Ovary (tissue), 10 donors: ENCODE results near the gene VSIG4. TPM values are rescaled to one million over a fixed set of nuclear protein-coding genes. Genes with fewer than 3 reads are reported as not detected.

Experiments used
- DNase-seq, 5 donors: peaks; one replicate each; pipeline ENCODE4 v3.0.0-alpha.2; 2019 to 2020
- H3K27ac ChIP-seq, 2 donors: fragments of 200-600 bp; one replicate each; pipeline versions ENCODE4 v1.5.1 to v1.8.0; 2019 to 2022
- H3K27me3 ChIP-seq: fragments of 200-600 bp; one replicate; pipeline ENCODE4 v1.8.0; 2022
- H3K36me3 ChIP-seq: fragments of 200-600 bp; sonication (generic); one replicate; pipeline ENCODE4 v1.5.1; 2019
- H3K4me1 ChIP-seq: one replicate; pipeline ENCODE4 v1.8.1; 2013; ENCODE audit warnings: mild to moderate bottlenecking, moderate library complexity; ENCODE audit not compliant: insufficient read depth
- H3K4me3 ChIP-seq: fragments of 200-600 bp; sonication (generic); one replicate; pipeline ENCODE4 v1.5.1; 2017
- H3K9me3 ChIP-seq, 2 donors: fragments of 200-600 bp in 1 of 2; sonication (generic) in 1 of 2; one replicate each; pipeline versions ENCODE4 v1.5.1 to v1.8.1; 2013 to 2019; ENCODE audit warnings: mild to moderate bottlenecking in 1 of 2, moderate library complexity in 1 of 2
- EP300 ChIP-seq: sonication (generic); formaldehyde crosslinking; IDR thresholded peaks from one replicate; pipeline ENCODE4 v1.6.1; 2017; ENCODE audit warnings: antibody characterized with exemption
- POLR2A ChIP-seq: fragments of 450-650 bp; IDR thresholded peaks from one replicate; pipeline ENCODE4 v1.6.1; 2017; ENCODE audit warnings: antibody characterized with exemption, mild to moderate bottlenecking, moderate library complexity
- whole genome bisulfite sequencing, 3 donors: extraction: QIAGEN DNeasy Blood & Tissue Kit in 1 of 3; methylation state at CpG; one replicate each; pipeline versions ENCODE4 v1.1.5 to v1.1.7; 2013 to 2017; 5-methylcytosine and 5-hydroxymethylcytosine counted together
- intact Hi-C, 4 donors: fragments of 100-400 bp; cut with DNase I; formaldehyde crosslinking; loops; one replicate each; pipeline versions ENCODE4 v1.11.0 to v1.15.1; 2022 to 2023
- long read RNA-seq, 3 donors: library from polyadenylated mRNA in 2 of 3; unstranded in 2 of 3; transcript quantifications; one replicate each; pipeline ENCODE4 v2.0.0 and lab custom pipeline, GENCODE V29; 2021 to 2026
- polyA plus RNA-seq, 2 donors: library from polyadenylated mRNA; stranded (reverse); fragments of 200-250 nt in 1 of 2; fragments of 350-450 nt in 1 of 2; fragmentation: Illumina TruSeq in 1 of 2; extraction: RNeasy Lipid Tissue Mini Kit (QIAGEN cat#74804) in 1 of 2; gene quantifications; one replicate each; pipeline ENCODE4 v1.2.3, GENCODE V29; 2013 to 2014
- total RNA-seq, 7 donors: library from RNA; depleted of rRNA in 2 of 7; stranded (reverse); fragments of >200 nt in 2 of 7; fragmentation: NEBNext Ultra II Directional in 3 of 7; extraction: Animal tissue kit (Norgen Biotek cat#: 25700) in 3 of 7; gene quantifications; one replicate each; pipeline versions ENCODE4 v1.1.0 to v1.2.4, GENCODE V29; 2016 to 2023
- TF ChIP-seq, protein P1 (sequence below), 3 donors: fragments of 450-650 bp in 2 of 3; fragments of 200-600 bp in 1 of 3; IDR thresholded peaks; one replicate each; pipeline versions ENCODE4 v1.5.1 to v1.8.0; 2016 to 2022; ENCODE audit warnings: antibody characterized with exemption in 3 of 3, mild to moderate bottlenecking in 1 of 3
- donor health status: DM: no; HTN: no; CAD: no; lungs with moderate emphysema.
- donor health status: DM: no; HTN: no; CAD: no.
- donor health status: Bipolar disorder and iron deficiency.
- donor health status: DM: yes; HTN: yes; CAD: no.
- donor health status: DM: no; HTN: no; CAD: no.
- donor health status: DM: yes; HTN: yes; CAD: no.

The VSIG4 gene, protein sequence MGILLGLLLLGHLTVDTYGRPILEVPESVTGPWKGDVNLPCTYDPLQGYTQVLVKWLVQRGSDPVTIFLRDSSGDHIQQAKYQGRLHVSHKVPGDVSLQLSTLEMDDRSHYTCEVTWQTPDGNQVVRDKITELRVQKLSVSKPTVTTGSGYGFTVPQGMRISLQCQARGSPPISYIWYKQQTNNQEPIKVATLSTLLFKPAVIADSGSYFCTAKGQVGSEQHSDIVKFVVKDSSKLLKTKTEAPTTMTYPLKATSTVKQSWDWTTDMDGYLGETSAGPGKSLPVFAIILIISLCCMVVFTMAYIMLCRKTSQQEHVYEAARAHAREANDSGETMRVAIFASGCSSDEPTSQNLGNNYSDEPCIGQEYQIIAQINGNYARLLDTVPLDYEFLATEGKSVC
- total RNA-seq (10 to 100 TPM in 6 of 7 donors, 1 to 10 TPM in 1; 4.4 to 50.5 (median 30.3) TPM), polyA plus RNA-seq (10 to 100 TPM; 19.4 to 92.5 TPM)
- long read RNA-seq, donor 1, transcript VSIG4-201 (8 exons, 1,834 nt): major isoform, 19 of 27 reads
- long read RNA-seq, donor 1, partial matches to known transcripts: 2 of 27 reads
- long read RNA-seq, donor 1, other reads (novel, unspliced or antisense): 5 of 27 reads
- long read RNA-seq, donor 2: 0 reads
- long read RNA-seq, donor 3, transcript VSIG4-201 (8 exons, 1,834 nt): major isoform, 13 of 20 reads
- long read RNA-seq, donor 3, partial matches to known transcripts: 1 of 20 reads
- long read RNA-seq, donor 3, other reads (novel, unspliced or antisense): 3 of 20 reads

DNA sequence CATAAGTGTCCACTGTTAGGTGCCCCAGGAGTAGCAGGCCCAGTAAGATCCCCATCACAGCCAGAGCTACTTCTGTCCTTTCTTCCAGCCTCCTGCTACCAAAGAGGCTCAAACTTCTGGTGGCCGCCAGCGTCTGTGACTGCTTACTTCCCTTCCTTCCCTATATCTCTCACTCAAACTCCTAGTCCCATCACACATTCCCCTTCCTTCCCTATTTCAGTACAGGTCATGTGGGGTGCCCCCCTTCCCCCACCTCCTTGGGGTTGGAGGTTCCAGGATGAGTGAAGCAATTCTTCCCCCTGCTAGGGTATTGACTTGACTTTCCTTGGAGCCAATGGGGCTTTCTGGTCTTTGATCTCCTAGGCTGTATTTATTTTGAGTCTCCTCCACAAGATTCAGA is at the start of gene VSIG4:
TSS of gene VSIG4 (minus strand) at position 137 of the 400 bp plus-strand sequence. CDS start at position 55, 82 bp downstream.
- WGBS, 3 donors: 80 to 90% (median 87%) methylated on average over 2 of the region's 2 CpGs
- no peaks in the 10 kb centered on the region for H3K9me3 ChIP-seq
- intact Hi-C loops: no loop called here
- no peak within 1 kb of the TSS for H3K27ac ChIP-seq
- no peaks in the 10 kb centered on the region for H3K36me3 ChIP-seq
- no peaks in the 10 kb centered on the region for H3K27me3 ChIP-seq
- no peak within 1 kb of the TSS for H3K4me3 ChIP-seq
- H3K4me1 ChIP-seq: no peaks in the 10 kb centered on the region
- DNase-seq: no peak
- no peak for TF ChIP-seq EP300
- no peak for TF ChIP-seq POLR2A
- TF ChIP-seq, protein P1, sequence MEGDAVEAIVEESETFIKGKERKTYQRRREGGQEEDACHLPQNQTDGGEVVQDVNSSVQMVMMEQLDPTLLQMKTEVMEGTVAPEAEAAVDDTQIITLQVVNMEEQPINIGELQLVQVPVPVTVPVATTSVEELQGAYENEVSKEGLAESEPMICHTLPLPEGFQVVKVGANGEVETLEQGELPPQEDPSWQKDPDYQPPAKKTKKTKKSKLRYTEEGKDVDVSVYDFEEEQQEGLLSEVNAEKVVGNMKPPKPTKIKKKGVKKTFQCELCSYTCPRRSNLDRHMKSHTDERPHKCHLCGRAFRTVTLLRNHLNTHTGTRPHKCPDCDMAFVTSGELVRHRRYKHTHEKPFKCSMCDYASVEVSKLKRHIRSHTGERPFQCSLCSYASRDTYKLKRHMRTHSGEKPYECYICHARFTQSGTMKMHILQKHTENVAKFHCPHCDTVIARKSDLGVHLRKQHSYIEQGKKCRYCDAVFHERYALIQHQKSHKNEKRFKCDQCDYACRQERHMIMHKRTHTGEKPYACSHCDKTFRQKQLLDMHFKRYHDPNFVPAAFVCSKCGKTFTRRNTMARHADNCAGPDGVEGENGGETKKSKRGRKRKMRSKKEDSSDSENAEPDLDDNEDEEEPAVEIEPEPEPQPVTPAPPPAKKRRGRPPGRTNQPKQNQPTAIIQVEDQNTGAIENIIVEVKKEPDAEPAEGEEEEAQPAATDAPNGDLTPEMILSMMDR (IDR thresholded peaks at IDR 0.05): no peak

DNA sequence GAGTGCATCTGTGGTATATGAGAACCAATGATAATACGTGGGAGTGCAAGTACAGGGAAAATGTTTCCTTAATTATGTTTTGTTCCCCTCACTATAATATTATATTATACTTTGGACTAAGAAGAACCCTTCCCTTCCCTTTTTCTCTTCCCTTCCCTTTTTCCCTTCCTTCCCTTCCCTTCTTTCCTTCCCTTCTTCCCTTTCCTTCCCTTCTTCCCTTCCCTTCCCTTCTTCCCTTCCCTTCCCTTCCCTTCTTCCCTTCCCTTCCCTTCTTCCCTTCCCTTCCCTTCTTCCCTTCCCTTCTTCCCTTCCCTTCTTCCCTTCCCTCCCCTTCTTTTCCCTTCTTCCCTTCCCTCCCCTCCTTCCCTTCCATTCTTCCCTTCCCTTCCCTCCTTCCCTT is 36.9 kb upstream of the VSIG4 start:
- no peaks in the 10 kb centered on the region for H3K9me3 ChIP-seq
- WGBS, 3 donors: 43 to 63% (median 52%) methylated on average over 1 of the region's 1 CpG
- no peaks in the 10 kb centered on the region for H3K36me3 ChIP-seq
- H3K27me3 ChIP-seq: no peaks in the 10 kb centered on the region
- H3K27ac ChIP-seq: no peak overlapping the region
- TF ChIP-seq EP300 (no peak), POLR2A (no peak)
- TF ChIP-seq, protein P1 (IDR thresholded peaks at IDR 0.05): no peak
- intact Hi-C loops: no loop called here
- H3K4me3 ChIP-seq: no peak overlapping the region
- no peaks in the 10 kb centered on the region for H3K4me1 ChIP-seq
- DNase-seq: no peak

DNA sequence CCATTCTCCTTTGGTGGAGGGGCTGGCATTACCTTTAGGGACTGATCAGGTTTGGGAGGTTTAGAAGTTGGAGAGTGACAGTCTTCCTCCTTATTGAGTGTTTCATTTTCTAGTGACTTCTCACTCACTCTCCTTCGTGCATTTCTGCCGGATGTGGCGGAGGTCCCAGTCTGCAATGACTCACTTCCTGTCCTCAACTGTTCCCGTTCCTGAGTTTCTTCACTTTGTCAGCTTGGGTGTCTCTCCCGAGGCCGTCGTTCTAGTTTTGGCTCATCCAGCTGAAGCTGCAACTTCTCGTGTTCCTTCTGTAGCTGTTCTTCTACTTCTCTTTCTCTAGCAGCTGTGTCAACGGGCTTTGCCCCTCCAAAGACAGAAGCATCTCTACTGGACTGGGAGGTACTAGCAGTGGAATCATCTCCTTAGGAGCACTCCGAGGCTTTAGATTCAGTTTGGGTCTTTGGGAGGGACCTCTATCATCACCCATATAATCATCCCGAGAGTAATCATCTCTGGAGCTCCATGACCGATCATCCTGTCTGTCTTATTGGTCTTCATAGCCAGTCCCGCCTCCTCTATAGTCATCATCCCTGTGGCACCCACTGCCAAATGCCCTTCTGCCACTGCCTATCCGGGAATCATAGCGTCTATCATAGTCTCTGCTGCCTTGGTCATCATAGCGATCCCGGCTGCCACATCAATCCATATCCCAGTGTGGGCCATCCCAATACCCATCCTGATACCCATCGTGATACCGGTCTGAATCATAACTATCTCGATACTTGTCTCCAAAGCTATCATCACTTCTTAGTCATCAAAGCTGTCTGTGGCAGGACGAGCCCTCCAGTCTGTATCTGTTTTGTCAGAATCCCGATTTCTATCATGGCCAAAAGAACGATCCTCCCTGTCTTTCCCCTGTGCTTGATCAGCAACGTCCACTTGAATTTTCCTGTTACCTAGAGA is 35.3 kb upstream of the VSIG4 start:
- Histone ChIP-seq H3K27me3 (no peaks in the 10 kb centered on the region), H3K9me3 (no peaks in the 10 kb centered on the region), H3K27ac (no peak overlapping the region), H3K4me3 (no peak overlapping the region), H3K4me1 (no peaks in the 10 kb centered on the region), H3K36me3 (no peaks in the 10 kb centered on the region)
- no peak for DNase-seq
- TF ChIP-seq, protein P1 (IDR thresholded peaks at IDR 0.05): no peak
- no peak for TF ChIP-seq EP300
- WGBS, 3 donors: 75 to 77% (median 75%) methylated on average over 24 of the region's 24 CpGs
- intact Hi-C loops: no loop called here

DNA sequence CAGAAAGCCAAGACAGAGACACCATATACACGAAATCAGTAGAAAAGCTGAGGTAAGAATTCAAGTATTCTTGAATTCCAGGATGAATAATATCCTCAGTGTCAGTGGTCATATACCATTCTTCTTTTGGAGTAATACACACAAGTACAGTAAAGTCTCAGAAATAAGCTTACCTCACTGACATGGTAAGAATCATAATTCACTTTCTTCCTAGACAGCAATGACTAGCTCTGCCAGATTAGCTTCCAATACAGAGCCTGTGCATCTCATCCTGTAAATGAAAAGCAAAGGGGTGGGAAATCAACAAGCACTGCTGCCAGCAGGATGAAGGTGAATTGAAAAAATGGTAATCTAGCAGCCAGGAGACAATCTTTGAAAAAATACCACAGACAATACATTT is 31.2 kb upstream of the VSIG4 start:
- H3K27me3 ChIP-seq: no peaks in the 10 kb centered on the region
- WGBS, 3 donors: 26 to 30% (median 26%) methylated on average over 1 of the region's 1 CpG
- intact Hi-C loops: no loop called here
- H3K4me3 ChIP-seq: no peak overlapping the region
- no peaks in the 10 kb centered on the region for H3K36me3 ChIP-seq
- H3K4me1 ChIP-seq: no peaks in the 10 kb centered on the region
- TF ChIP-seq, protein P1 (IDR thresholded peaks at IDR 0.05): no peak
- TF ChIP-seq EP300 (no peak), POLR2A (no peak)
- no peaks in the 10 kb centered on the region for H3K9me3 ChIP-seq
- no peak for DNase-seq
- H3K27ac ChIP-seq: no peak overlapping the region
